22Rv1 (cell line): ENCODE measurements around the gene BICRAL.
"Not testable (repeated sequence)": the region's sequence is repeated elsewhere in the genome, so short reads cannot be mapped to it uniquely, and the experiment has no call there.

Experiments
- ZFX ChIP-seq: fragments of 450-650 bp; IDR thresholded peaks from 2 replicates; pipeline ENCODE4 v1.6.1; 2017; ENCODE audit warnings: antibody characterized with exemption, borderline replicate concordance
- TF ChIP-seq, protein P1 (sequence below): fragments of 450-650 bp; IDR thresholded peaks from 2 replicates; pipeline ENCODE4 v1.5.1; 2017; ENCODE audit warnings: mild to moderate bottlenecking

GRCh38 chr6:42774821-42775487 is 6.9 kb upstream of the BICRAL start:
- TF ChIP-seq, protein P1, sequence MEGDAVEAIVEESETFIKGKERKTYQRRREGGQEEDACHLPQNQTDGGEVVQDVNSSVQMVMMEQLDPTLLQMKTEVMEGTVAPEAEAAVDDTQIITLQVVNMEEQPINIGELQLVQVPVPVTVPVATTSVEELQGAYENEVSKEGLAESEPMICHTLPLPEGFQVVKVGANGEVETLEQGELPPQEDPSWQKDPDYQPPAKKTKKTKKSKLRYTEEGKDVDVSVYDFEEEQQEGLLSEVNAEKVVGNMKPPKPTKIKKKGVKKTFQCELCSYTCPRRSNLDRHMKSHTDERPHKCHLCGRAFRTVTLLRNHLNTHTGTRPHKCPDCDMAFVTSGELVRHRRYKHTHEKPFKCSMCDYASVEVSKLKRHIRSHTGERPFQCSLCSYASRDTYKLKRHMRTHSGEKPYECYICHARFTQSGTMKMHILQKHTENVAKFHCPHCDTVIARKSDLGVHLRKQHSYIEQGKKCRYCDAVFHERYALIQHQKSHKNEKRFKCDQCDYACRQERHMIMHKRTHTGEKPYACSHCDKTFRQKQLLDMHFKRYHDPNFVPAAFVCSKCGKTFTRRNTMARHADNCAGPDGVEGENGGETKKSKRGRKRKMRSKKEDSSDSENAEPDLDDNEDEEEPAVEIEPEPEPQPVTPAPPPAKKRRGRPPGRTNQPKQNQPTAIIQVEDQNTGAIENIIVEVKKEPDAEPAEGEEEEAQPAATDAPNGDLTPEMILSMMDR = not testable (repeated sequence)
- TF ChIP-seq ZFX = not testable (repeated sequence)
